ENCODE data around the gene CASK.

CASK gene

GRCh38 chrX:41716767-41717473 is 206.4 kb downstream of the CASK start:
- H3K9me3 ChIP-seq (ENCODE audit: control insufficient read depth, insufficient read depth, low read length), result peaks cover 5% of the 10 kb centered on the region; the same call in 1 of the 2 replicates
- H3F3A ChIP-seq (ENCODE audit: control insufficient read depth, insufficient read depth), result no peaks in the 10 kb centered on the region
- H4K20me1 ChIP-seq (ENCODE audit: control insufficient read depth, insufficient read depth, low read depth, low read length), result no peaks in the 10 kb centered on the region
- no peaks in the 10 kb centered on the region for H3K9me2 ChIP-seq (replicated peaks; ENCODE audit: control insufficient read depth, low read length)
- H3K36me3 ChIP-seq (ENCODE audit: control insufficient read depth, low read length), result no peaks in the 10 kb centered on the region
- no peaks in the 10 kb centered on the region for H3K27me3 ChIP-seq (ENCODE audit: control insufficient read depth, low read length)
- H3K79me2 ChIP-seq (ENCODE audit: control insufficient read depth, low read length), result no peaks in the 10 kb centered on the region
- no peak overlapping the region for H3K4me2 ChIP-seq (ENCODE audit: low read length)
- no peak for TF ChIP-seq EZH2phosphoT487 (IDR thresholded peaks at IDR 0.05; ENCODE audit: borderline replicate concordance, low read length)
- TF ChIP-seq, protein P1, sequence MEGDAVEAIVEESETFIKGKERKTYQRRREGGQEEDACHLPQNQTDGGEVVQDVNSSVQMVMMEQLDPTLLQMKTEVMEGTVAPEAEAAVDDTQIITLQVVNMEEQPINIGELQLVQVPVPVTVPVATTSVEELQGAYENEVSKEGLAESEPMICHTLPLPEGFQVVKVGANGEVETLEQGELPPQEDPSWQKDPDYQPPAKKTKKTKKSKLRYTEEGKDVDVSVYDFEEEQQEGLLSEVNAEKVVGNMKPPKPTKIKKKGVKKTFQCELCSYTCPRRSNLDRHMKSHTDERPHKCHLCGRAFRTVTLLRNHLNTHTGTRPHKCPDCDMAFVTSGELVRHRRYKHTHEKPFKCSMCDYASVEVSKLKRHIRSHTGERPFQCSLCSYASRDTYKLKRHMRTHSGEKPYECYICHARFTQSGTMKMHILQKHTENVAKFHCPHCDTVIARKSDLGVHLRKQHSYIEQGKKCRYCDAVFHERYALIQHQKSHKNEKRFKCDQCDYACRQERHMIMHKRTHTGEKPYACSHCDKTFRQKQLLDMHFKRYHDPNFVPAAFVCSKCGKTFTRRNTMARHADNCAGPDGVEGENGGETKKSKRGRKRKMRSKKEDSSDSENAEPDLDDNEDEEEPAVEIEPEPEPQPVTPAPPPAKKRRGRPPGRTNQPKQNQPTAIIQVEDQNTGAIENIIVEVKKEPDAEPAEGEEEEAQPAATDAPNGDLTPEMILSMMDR (IDR thresholded peaks at IDR 0.05; ENCODE audit: low read depth, low read length, poor library complexity, severe bottlenecking), result no peak
- no peak overlapping the region for H3K4me3 ChIP-seq (ENCODE audit: low read length)
- H3K27ac ChIP-seq (ENCODE audit: low read depth, low read length), result no peak overlapping the region
- H3K4me1 ChIP-seq (ENCODE audit: control insufficient read depth, low read length), result peaks cover 36% of the 10 kb centered on the region

DNA sequence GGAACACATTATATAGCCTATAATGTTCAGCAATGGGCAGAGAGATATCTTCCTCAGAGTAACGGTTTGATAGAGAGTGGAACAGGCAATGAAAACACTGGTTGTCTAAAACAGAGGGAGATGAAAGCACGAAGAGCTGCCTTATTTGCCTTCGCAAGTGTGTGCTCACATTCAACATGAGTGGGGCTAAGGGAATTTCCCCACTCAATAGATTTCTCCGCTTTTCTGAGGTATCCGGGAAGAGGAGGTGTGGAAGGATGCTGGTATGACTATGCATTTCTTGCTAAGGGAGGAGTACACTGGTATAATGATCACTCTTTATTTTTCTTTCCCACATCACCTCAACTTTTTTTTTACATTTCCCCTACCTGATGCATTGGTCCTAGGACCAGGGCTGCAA is 207.1 kb downstream of the CASK start:
- Histone ChIP-seq H3F3A (ENCODE audit: control insufficient read depth, insufficient read depth) (no peaks in the 10 kb centered on the region), H3K79me2 (ENCODE audit: control insufficient read depth, low read length) (no peaks in the 10 kb centered on the region), H3K9me2 (replicated peaks; ENCODE audit: control insufficient read depth, low read length) (no peaks in the 10 kb centered on the region), H3K4me2 (ENCODE audit: low read length) (no peak overlapping the region), H3K36me3 (ENCODE audit: control insufficient read depth, low read length) (no peaks in the 10 kb centered on the region), H3K9me3 (ENCODE audit: control insufficient read depth, insufficient read depth, low read length) (peaks cover 5% of the 10 kb centered on the region; the same call in 1 of the 2 replicates), H3K4me1 (ENCODE audit: control insufficient read depth, low read length) (peaks cover 29% of the 10 kb centered on the region), H3K4me3 (ENCODE audit: low read length) (no peak overlapping the region), H3K27me3 (ENCODE audit: control insufficient read depth, low read length) (no peaks in the 10 kb centered on the region), H3K27ac (ENCODE audit: low read depth, low read length) (no peak overlapping the region), H4K20me1 (ENCODE audit: control insufficient read depth, insufficient read depth, low read depth, low read length) (no peaks in the 10 kb centered on the region)
- TF ChIP-seq, protein P1 (IDR thresholded peaks at IDR 0.05; ENCODE audit: low read depth, low read length, poor library complexity, severe bottlenecking), result no peak
- no peak for TF ChIP-seq EZH2phosphoT487 (IDR thresholded peaks at IDR 0.05; ENCODE audit: borderline replicate concordance, low read length)

DNA sequence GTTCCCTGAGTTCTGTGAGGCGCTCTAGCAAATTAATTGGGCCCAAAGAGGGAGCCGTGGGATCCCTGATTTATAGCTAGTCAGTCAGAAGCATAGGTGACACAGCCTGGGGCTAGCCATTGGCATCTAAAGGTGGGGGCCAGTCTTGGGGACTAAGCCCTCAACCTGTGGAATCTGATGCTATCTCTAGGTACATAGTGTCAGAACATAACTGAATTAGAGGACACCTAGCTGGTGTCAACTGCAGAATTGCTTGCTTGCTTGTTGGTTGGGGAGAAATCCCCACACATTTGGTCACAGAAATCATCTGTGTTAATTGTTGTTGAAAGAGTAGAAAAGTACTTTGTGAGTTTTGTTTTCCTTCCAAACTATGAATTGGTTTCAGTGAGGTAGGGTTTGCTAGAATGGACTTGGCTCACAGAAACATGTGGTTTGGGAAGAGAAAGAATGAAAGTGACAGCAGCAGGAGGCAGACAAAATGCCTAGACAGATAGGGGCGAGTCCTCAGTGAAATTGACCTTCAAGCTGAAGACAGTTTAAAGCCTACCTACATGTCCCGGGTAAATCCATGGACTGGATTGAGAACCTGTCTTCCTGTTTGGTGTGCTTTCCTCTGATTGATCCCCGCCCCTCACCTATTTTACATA is 212.2 kb downstream of the CASK start:
- H3K27ac ChIP-seq (ENCODE audit: low read depth, low read length), result no peak overlapping the region
- TF ChIP-seq EZH2phosphoT487 (IDR thresholded peaks at IDR 0.05; ENCODE audit: borderline replicate concordance, low read length), result no peak
- TF ChIP-seq, protein P1 (IDR thresholded peaks at IDR 0.05; ENCODE audit: low read depth, low read length, poor library complexity, severe bottlenecking), result no peak
- H4K20me1 ChIP-seq (ENCODE audit: control insufficient read depth, insufficient read depth, low read depth, low read length), result no peaks in the 10 kb centered on the region
- H3K4me2 ChIP-seq (ENCODE audit: low read length), result no peak overlapping the region
- H3K9me2 ChIP-seq (replicated peaks; ENCODE audit: control insufficient read depth, low read length), result no peaks in the 10 kb centered on the region
- H3F3A ChIP-seq (ENCODE audit: control insufficient read depth, insufficient read depth), result no peaks in the 10 kb centered on the region
- H3K79me2 ChIP-seq (ENCODE audit: control insufficient read depth, low read length), result no peaks in the 10 kb centered on the region
- H3K36me3 ChIP-seq (ENCODE audit: control insufficient read depth, low read length), result no peaks in the 10 kb centered on the region
- peaks cover 30% of the 10 kb centered on the region for H3K4me1 ChIP-seq (ENCODE audit: control insufficient read depth, low read length)
- no peaks in the 10 kb centered on the region for H3K9me3 ChIP-seq (ENCODE audit: control insufficient read depth, insufficient read depth, low read length)
- H3K4me3 ChIP-seq (ENCODE audit: low read length), result no peak overlapping the region
- no peaks in the 10 kb centered on the region for H3K27me3 ChIP-seq (ENCODE audit: control insufficient read depth, low read length)
